ENCODE measurements around the gene GZMM. TPM values are rescaled to one million over a fixed set of nuclear protein-coding genes. Genes with fewer than 3 reads are reported as not detected.

Gene GZMM
- total RNA-seq, 1 experiment from 2014 or later: not detected

DNA sequence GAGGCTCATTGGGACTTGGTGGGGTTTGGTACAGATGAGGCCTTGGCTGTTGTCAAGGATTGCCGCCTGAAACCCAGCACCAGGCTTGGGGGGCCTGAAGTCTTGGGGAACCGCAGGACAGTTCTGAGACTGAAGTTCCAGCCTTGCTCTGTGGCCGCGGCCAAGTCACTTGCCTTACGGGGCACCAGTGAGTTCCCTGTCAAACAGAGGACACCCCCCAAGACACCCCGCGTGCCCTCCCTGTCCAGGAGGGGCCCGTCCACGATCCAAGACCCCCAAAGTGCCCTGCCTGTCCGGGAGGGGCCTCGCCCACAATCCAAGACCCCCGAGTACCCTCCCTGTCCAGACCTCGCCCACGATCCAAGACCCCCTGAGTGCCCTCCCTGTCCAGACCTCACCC is 9.8 kb upstream of the GZMM start:
- Histone ChIP-seq H3K4me1 (ENCODE audit: insufficient read depth, low read length) (peaks cover 22% of the 10 kb centered on the region), H3F3A (ENCODE audit: low read length, unreplicated experiment) (no peaks in the 10 kb centered on the region), H2AFZ (ENCODE audit: low read length) (no peak overlapping the region), H3K79me2 (ENCODE audit: low read length) (peaks cover 42% of the 10 kb centered on the region), H3K27ac (ENCODE audit: low read length) (no peak overlapping the region), H3K9ac (ENCODE audit: low read length) (peak overlapping the region; percentile 81; the same call in 1 of the 2 replicates), H4K20me1 (ENCODE audit: low read length) (peaks cover 20% of the 10 kb centered on the region), H3K4me3 (ENCODE audit: low read length) (peak overlapping the region; percentile 89), H3K9me2 (replicated peaks; ENCODE audit: low read length) (no peaks in the 10 kb centered on the region), H3K9me3 (ENCODE audit: low read length) (no peaks in the 10 kb centered on the region), H3K36me3 (ENCODE audit: low read depth, low read length) (0 out of 2 replicates have a peak, but pooled peaks cover 11% of the 10 kb centered on the region), H3K4me2 (ENCODE audit: low read length) (peak overlapping the region; percentile 93), H3K27me3 (ENCODE audit: low read length) (no peaks in the 10 kb centered on the region)
- POLR2A ChIA-PET (ENCODE audit: unreplicated experiment): no interaction called here
- DNase-seq (no peak), ATAC-seq (no peak)
- CTCF ChIA-PET: no interaction called here
- intact Hi-C loops (cut with micrococcal nuclease): no loop called here
- no TSS peak for BruUV-seq (replicated peaks)
- no peak for TF ChIP-seq EZH2phosphoT487 (IDR thresholded peaks at IDR 0.05; ENCODE audit: borderline replicate concordance, low read length)
- TF ChIP-seq, protein P1, sequence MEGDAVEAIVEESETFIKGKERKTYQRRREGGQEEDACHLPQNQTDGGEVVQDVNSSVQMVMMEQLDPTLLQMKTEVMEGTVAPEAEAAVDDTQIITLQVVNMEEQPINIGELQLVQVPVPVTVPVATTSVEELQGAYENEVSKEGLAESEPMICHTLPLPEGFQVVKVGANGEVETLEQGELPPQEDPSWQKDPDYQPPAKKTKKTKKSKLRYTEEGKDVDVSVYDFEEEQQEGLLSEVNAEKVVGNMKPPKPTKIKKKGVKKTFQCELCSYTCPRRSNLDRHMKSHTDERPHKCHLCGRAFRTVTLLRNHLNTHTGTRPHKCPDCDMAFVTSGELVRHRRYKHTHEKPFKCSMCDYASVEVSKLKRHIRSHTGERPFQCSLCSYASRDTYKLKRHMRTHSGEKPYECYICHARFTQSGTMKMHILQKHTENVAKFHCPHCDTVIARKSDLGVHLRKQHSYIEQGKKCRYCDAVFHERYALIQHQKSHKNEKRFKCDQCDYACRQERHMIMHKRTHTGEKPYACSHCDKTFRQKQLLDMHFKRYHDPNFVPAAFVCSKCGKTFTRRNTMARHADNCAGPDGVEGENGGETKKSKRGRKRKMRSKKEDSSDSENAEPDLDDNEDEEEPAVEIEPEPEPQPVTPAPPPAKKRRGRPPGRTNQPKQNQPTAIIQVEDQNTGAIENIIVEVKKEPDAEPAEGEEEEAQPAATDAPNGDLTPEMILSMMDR (conservative IDR thresholded peaks at IDR 0.05; ENCODE audit: low read depth, low read length): peak; percentile 14; the same call in 1 of the 2 replicates

DNA sequence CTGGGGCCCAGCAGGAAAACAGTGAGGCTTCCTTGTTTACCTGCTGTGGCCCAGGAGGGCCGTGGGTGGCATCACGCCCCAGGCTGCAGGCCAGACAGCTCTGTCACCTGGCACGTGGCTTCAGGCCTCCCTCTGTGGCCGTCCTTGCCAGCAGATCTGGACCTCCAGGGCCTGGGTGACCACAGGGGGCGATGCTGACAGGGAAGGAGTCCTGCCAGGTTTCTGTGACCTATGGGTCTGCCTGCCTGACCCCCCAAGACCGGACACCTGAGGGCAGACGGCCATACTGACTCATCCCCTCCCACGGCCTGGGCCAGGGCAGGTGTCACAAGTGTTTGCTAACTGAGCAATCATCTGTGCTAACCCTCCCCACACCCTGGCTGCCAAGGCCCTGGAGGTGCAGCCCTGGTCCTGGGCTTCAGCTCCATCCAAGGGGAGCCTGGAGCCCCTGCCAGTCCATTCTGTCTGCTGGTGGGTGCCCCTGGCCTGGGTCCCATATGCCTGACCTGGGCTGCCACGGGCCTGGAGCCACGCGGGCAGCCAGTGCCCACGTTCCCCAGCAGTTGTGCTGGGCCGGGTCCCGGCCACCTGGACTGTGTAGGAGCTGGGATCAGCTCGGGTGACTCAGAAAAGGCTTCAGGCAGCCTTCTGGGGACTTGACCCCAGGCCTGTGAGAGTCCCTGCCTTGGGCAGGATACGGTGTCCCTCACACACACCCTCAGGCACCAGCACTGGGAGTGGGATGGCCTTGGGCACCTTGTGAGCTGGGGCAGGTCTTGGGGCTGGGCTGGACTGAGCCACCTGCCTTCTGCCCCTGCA is 8.6 kb upstream of the GZMM start:
- Histone ChIP-seq H3K9ac (ENCODE audit: low read length) (no peak overlapping the region), H2AFZ (ENCODE audit: low read length) (no peak overlapping the region), H3K9me2 (replicated peaks; ENCODE audit: low read length) (no peaks in the 10 kb centered on the region), H3K9me3 (ENCODE audit: low read length) (no peaks in the 10 kb centered on the region), H3K36me3 (ENCODE audit: low read depth, low read length) (0 out of 2 replicates have a peak, but pooled peaks cover 11% of the 10 kb centered on the region), H4K20me1 (ENCODE audit: low read length) (peaks cover 20% of the 10 kb centered on the region), H3K4me2 (ENCODE audit: low read length) (peak overlapping the region; percentile 46), H3K27ac (ENCODE audit: low read length) (no peak overlapping the region), H3K79me2 (ENCODE audit: low read length) (peaks cover 42% of the 10 kb centered on the region), H3F3A (ENCODE audit: low read length, unreplicated experiment) (no peaks in the 10 kb centered on the region), H3K27me3 (ENCODE audit: low read length) (no peaks in the 10 kb centered on the region), H3K4me1 (ENCODE audit: insufficient read depth, low read length) (peaks cover 22% of the 10 kb centered on the region), H3K4me3 (ENCODE audit: low read length) (no peak overlapping the region)
- POLR2A ChIA-PET (ENCODE audit: unreplicated experiment): no interaction called here
- DNase-seq: peak; percentile 42
- intact Hi-C loops (cut with micrococcal nuclease): no loop called here
- ATAC-seq: peak; percentile 48
- CTCF ChIA-PET: interaction anchor here (0.6 to 0.9 kb wide), 3 partner anchors 13 to 162 kb away, joined by 3 to 4 read pairs (median 3); no protein-coding TSS in a partner anchor
- TF ChIP-seq EZH2 (IDR thresholded peaks at IDR 0.05; ENCODE audit: low read length, unreplicated experiment) (no peak), EZH2phosphoT487 (IDR thresholded peaks at IDR 0.05; ENCODE audit: borderline replicate concordance, low read length) (no peak)
- TF ChIP-seq, protein P1 (conservative IDR thresholded peaks at IDR 0.05; ENCODE audit: low read depth, low read length): 0 out of 2 replicates have a peak, but pooled peaks have one; percentile 15
- BruUV-seq (replicated peaks): no TSS peak

Data from PC-3 (cell line).